GM23338 (cell line): ENCODE data around the gene GRM3. TPM values are rescaled to one million over a fixed set of nuclear protein-coding genes. Genes with fewer than 3 reads are reported as not detected.

Experiments
- ATAC-seq: fragments of 200-7000 bp; cut with Tn5 transposase; 3 replicates; pipeline ENCODE4 v1.9.1; 2020
- DNase-seq: peaks from one replicate; pipeline ENCODE4 v3.0.0-alpha.2; 2015; ENCODE audit warnings: low spot score
- H2AFZ ChIP-seq: fragments of 200-600 bp; sonication (generic); 2 replicates; pipeline ENCODE4 v1.8.0; 2016; ENCODE audit warnings: antibody characterized with exemption, mild to moderate bottlenecking, moderate library complexity
- H3F3A ChIP-seq: fragments of 200-600 bp; sonication (generic); replicated peaks from 2 replicates; pipeline ENCODE4 v1.8.0; 2017; ENCODE audit warnings: antibody characterized with exemption, mixed run types, low read depth
- H3K27ac ChIP-seq: fragments of 200-600 bp; sonication (generic); 2 replicates; pipeline ENCODE4 v1.6.1; 2016; ENCODE audit warnings: low read depth
- H3K27me3 ChIP-seq: fragments of 200-600 bp; sonication (generic); 2 replicates; pipeline ENCODE4 v1.8.0; 2016; ENCODE audit warnings: mild to moderate bottlenecking, mixed run types, moderate library complexity; ENCODE audit not compliant: insufficient read depth
- H3K36me3 ChIP-seq: fragments of 200-600 bp; sonication (generic); 2 replicates; pipeline ENCODE4 v1.8.0; 2016; ENCODE audit warnings: mild to moderate bottlenecking; ENCODE audit not compliant: insufficient read depth
- H3K4me1 ChIP-seq: fragments of 200-600 bp; sonication (generic); 2 replicates; pipeline ENCODE4 v1.8.0; 2016; ENCODE audit warnings: mild to moderate bottlenecking, moderate library complexity; ENCODE audit not compliant: insufficient read depth
- H3K4me2 ChIP-seq: fragments of 200-600 bp; sonication (generic); 2 replicates; pipeline ENCODE4 v1.7.1; 2017; ENCODE audit warnings: mixed run types
- H3K4me3 ChIP-seq: fragments of 200-600 bp; sonication (generic); 2 replicates; pipeline ENCODE4 v1.6.1; 2016; ENCODE audit warnings: mixed run types
- H3K79me2 ChIP-seq: fragments of 200-600 bp; sonication (generic); replicated peaks from 2 replicates; pipeline ENCODE4 v1.8.0; 2017; ENCODE audit warnings: mild to moderate bottlenecking; ENCODE audit not compliant: insufficient read depth
- H3K9me2 ChIP-seq: fragments of 200-600 bp; sonication (generic); 2 replicates; pipeline ENCODE4 v1.8.0; 2017; ENCODE audit not compliant: insufficient read depth
- H4K20me1 ChIP-seq: fragments of 200-600 bp; sonication (generic); replicated peaks from 2 replicates; pipeline ENCODE4 v1.8.0; 2017; ENCODE audit warnings: mild to moderate bottlenecking; ENCODE audit not compliant: insufficient read depth
- H3K27ac Mint-ChIP-seq: 2 replicates; pipeline ENCODE4 v1.8.0; 2020; ENCODE audit warnings: inconsistent platforms, mild to moderate bottlenecking, moderate library complexity, mixed read lengths
- H3K27me3 Mint-ChIP-seq: 3 replicates; pipeline ENCODE4 v1.8.0; 2022; ENCODE audit warnings: low read depth, mild to moderate bottlenecking, moderate library complexity, mixed read lengths, inconsistent platforms; ENCODE audit not compliant: insufficient read depth, poor library complexity
- H3K36me3 Mint-ChIP-seq: 3 replicates; pipeline ENCODE4 v1.8.0; 2021; ENCODE audit warnings: low read depth, mild to moderate bottlenecking, inconsistent platforms, moderate library complexity, mixed read lengths
- H3K4me1 Mint-ChIP-seq: 3 replicates; pipeline ENCODE4 v1.8.0; 2020; ENCODE audit warnings: mild to moderate bottlenecking, inconsistent platforms, mixed read lengths
- H3K4me3 Mint-ChIP-seq: 3 replicates; pipeline ENCODE4 v1.8.0; 2021; ENCODE audit warnings: moderate library complexity, mild to moderate bottlenecking, inconsistent platforms, mixed read lengths
- H3K9me3 Mint-ChIP-seq: 3 replicates; pipeline ENCODE4 v1.8.0; 2020; ENCODE audit warnings: moderate library complexity, mild to moderate bottlenecking, inconsistent platforms, mixed read lengths
- CREB1 ChIP-seq: fragments of 250-450 bp; sonication (Bioruptor Pico); IDR thresholded peaks from 2 replicates; pipeline ENCODE4 v1.5.0; 2020; ENCODE audit warnings: low read depth, mild to moderate bottlenecking, moderate library complexity
- CTCF ChIP-seq, 2 experiments: fragments of 200-600 bp in 1 of 2; sonication (generic) in 1 of 2; conservative IDR thresholded peaks; 2 replicates each; pipeline versions ENCODE4 v1.5.1 to v1.6.1; 2016 to 2017; ENCODE audit warnings: antibody characterized with exemption in 2 of 2, low read depth in 2 of 2, mild to moderate bottlenecking in 2 of 2, moderate library complexity in 1 of 2
- EZH2 ChIP-seq: fragments of 200-600 bp; sonication (generic); IDR thresholded peaks from one replicate; pipeline ENCODE4 v1.8.0; 2017; ENCODE audit warnings: antibody characterized with exemption, mild to moderate bottlenecking, low read depth; ENCODE audit not compliant: unreplicated experiment
- EZH2phosphoT487 ChIP-seq: fragments of 200-600 bp; sonication (generic); IDR thresholded peaks from one replicate; pipeline ENCODE4 v1.8.1; 2018; ENCODE audit warnings: antibody characterized with exemption; ENCODE audit not compliant: unreplicated experiment
- NANOG ChIP-seq: IDR thresholded peaks from 2 replicates; pipeline ENCODE4 v1.6.1; 2016; ENCODE audit warnings: antibody characterized with exemption, borderline replicate concordance
- POLR2AphosphoS5 ChIP-seq: IDR thresholded peaks from 2 replicates; pipeline ENCODE4 v1.6.1; 2016; ENCODE audit warnings: antibody characterized with exemption, low read depth
- STAT1 ChIP-seq: IDR thresholded peaks from one replicate; pipeline ENCODE4 v1.6.1; 2016; ENCODE audit warnings: antibody characterized with exemption; ENCODE audit not compliant: unreplicated experiment
- ZNF114 ChIP-seq: fragments of 250-450 bp; sonication (Bioruptor Pico); IDR thresholded peaks from 2 replicates; pipeline ENCODE4 v1.5.0; 2020; ENCODE audit warnings: mild to moderate bottlenecking, moderate library complexity
- ZNF462 ChIP-seq: fragments of 250-450 bp; sonication (Bioruptor Pico); IDR thresholded peaks from 2 replicates; pipeline ENCODE4 v1.5.0; 2020; ENCODE audit warnings: mild to moderate bottlenecking, moderate library complexity
- polyA plus RNA-seq: library from polyadenylated mRNA; unstranded; fragments of >200 nt; fragmentation: Nextera tagmentation; extraction: Ambion mirVana; gene quantifications from 2 replicates; pipeline ENCODE4 v1.2.1, GENCODE V29; 2016
- total RNA-seq: library from RNA; depleted of rRNA; stranded (reverse); fragments of >200 nt; shearing (Covaris generic); gene quantifications from 2 replicates; pipeline ENCODE4 v1.2.3, GENCODE V29; 2014
- TF ChIP-seq, protein P1 (sequence below): IDR thresholded peaks from 2 replicates; pipeline ENCODE4 v1.6.1; 2016; ENCODE audit warnings: antibody characterized with exemption

GRM3 gene
- total and polyA plus RNA-seq, 2 experiments from 2014 or later = 0.79 to 1.9 TPM

GRCh38 chr7:86814661-86815379 is 171.1 kb downstream of the GRM3 start:
- TF ChIP-seq EZH2phosphoT487 (no peak), CREB1 (CRISPR knock-in tag) (no peak), CTCF (conservative IDR thresholded peaks at IDR 0.05; ENCODE audit: low read depth in 2 of 2) (peak; percentile 78 to 84), POLR2AphosphoS5 (no peak), EZH2 (no peak)
- TF ChIP-seq, protein P1, sequence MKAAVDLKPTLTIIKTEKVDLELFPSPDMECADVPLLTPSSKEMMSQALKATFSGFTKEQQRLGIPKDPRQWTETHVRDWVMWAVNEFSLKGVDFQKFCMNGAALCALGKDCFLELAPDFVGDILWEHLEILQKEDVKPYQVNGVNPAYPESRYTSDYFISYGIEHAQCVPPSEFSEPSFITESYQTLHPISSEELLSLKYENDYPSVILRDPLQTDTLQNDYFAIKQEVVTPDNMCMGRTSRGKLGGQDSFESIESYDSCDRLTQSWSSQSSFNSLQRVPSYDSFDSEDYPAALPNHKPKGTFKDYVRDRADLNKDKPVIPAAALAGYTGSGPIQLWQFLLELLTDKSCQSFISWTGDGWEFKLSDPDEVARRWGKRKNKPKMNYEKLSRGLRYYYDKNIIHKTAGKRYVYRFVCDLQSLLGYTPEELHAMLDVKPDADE = no peak
- Mint-ChIP-seq H3K36me3 (no peaks in the 10 kb centered on the region), H3K4me3 (no peak overlapping the region), H3K27me3 (no peaks in the 10 kb centered on the region), H3K27ac (no peak overlapping the region), H3K9me3 (no peaks in the 10 kb centered on the region), H3K4me1 (no peaks in the 10 kb centered on the region)
- H3K27ac ChIP-seq = no peak overlapping the region
- H3K36me3 ChIP-seq = no peaks in the 10 kb centered on the region
- no peaks in the 10 kb centered on the region for H3K9me2 ChIP-seq
- no peaks in the 10 kb centered on the region for H3F3A ChIP-seq
- no peak overlapping the region for H2AFZ ChIP-seq
- H3K79me2 ChIP-seq = no peaks in the 10 kb centered on the region
- no peak overlapping the region for H3K4me2 ChIP-seq
- no peaks in the 10 kb centered on the region for H3K27me3 ChIP-seq
- no peaks in the 10 kb centered on the region for H3K4me1 ChIP-seq
- no peaks in the 10 kb centered on the region for H4K20me1 ChIP-seq
- DNase-seq = peak; percentile 80
- no peak overlapping the region for H3K4me3 ChIP-seq
- peak; percentile 65 for ATAC-seq

- H3K27ac Mint-ChIP-seq = no peak overlapping the region
- no peak overlapping the region for H3K4me3 Mint-ChIP-seq
- ATAC-seq = no peak
- H3K9me2 ChIP-seq = no peaks in the 10 kb centered on the region
- no peaks in the 10 kb centered on the region for H3K4me1 Mint-ChIP-seq
- no peak overlapping the region for H2AFZ ChIP-seq
- no peaks in the 10 kb centered on the region for H3K36me3 ChIP-seq
- H3K9me3 Mint-ChIP-seq = no peaks in the 10 kb centered on the region
- no peak overlapping the region for H3K4me3 ChIP-seq
- H4K20me1 ChIP-seq = no peaks in the 10 kb centered on the region
- no peak overlapping the region for H3K4me2 ChIP-seq
- no peaks in the 10 kb centered on the region for H3K27me3 ChIP-seq
- H3K27me3 Mint-ChIP-seq = no peaks in the 10 kb centered on the region
- no peak overlapping the region for H3K27ac ChIP-seq
- DNase-seq = no peak
- no peaks in the 10 kb centered on the region for H3F3A ChIP-seq
- no peaks in the 10 kb centered on the region for H3K4me1 ChIP-seq
- H3K36me3 Mint-ChIP-seq = no peaks in the 10 kb centered on the region
- no peaks in the 10 kb centered on the region for H3K79me2 ChIP-seq
- TF ChIP-seq ZNF462 (CRISPR knock-in tag) = no peak
- no peak for TF ChIP-seq ZNF114
- TF ChIP-seq STAT1 = no peak
- TF ChIP-seq CREB1 (CRISPR knock-in tag) = no peak
- no peak for TF ChIP-seq NANOG
- no peak for TF ChIP-seq CTCF (conservative IDR thresholded peaks at IDR 0.05; ENCODE audit: low read depth in 2 of 2)
- TF ChIP-seq EZH2phosphoT487 = no peak
- TF ChIP-seq POLR2AphosphoS5 = no peak
These were observed 171.8 kb downstream of the GRM3 start for GRCh38 chr7:86815556-86815955.
